B cell (primary cell): ENCODE data around the gene ZIC4. TPM values are rescaled to one million over a fixed set of nuclear protein-coding genes. Genes with fewer than 3 reads are reported as not detected.

Source experiments
- ATAC-seq: fragments of 200-7000 bp; cut with Tn5 transposase; one replicate; pipeline ENCODE4 v1.10.0; 2021; ENCODE audit warnings: low read depth, mild to moderate bottlenecking, moderate number of reproducible peaks, moderate library complexity
- CTCF ChIA-PET: fragments of 350-600 bp; sonication (Branson Sonifier 250); formaldehyde crosslinking; loops from one replicate; lab custom pipeline; 2021; ENCODE audit warnings: antibody characterized with exemption, inconsistent platforms; lab: Charles Lee
- POLR2A ChIA-PET: fragments of 350-600 bp; sonication (Branson Sonifier 250); formaldehyde crosslinking; loops from one replicate; lab custom pipeline; 2021; ENCODE audit warnings: antibody characterized with exemption; lab: Charles Lee
- DNase-seq: peaks from one replicate; pipeline ENCODE4 v3.0.0; 2013
- H2AFZ ChIP-seq: 2 replicates; pipeline ENCODE4 v1.6.1; 2012; ENCODE audit warnings: mild to moderate bottlenecking, low read depth, low read length; ENCODE audit not compliant: insufficient read depth, poor library complexity, severe bottlenecking
- H3K27ac ChIP-seq, 2 donors: 1 replicate in 1 of 2; 2 replicates in 1 of 2; pipeline ENCODE4 v1.5.1; 2012 to 2013; ENCODE audit warnings: low read length in 2 of 2, mild to moderate bottlenecking in 2 of 2, moderate library complexity in 1 of 2
- H3K27me3 ChIP-seq, 4 experiments: fragments of 200-600 bp in 1 of 4; sonication (generic) in 1 of 4; replicated peaks in 1 of 4; 1 replicate in 2 of 4; 2 replicates in 2 of 4; pipeline versions ENCODE4 v1.6.1 to v1.7.0; 2013 to 2016; ENCODE audit warnings: low read length in 3 of 4, mild to moderate bottlenecking in 2 of 4, mixed read lengths in 1 of 4, moderate library complexity in 1 of 4; ENCODE audit not compliant: insufficient read depth in 4 of 4, control insufficient read depth in 3 of 4; ENCODE audit errors: control extremely low read depth in 1 of 4
- H3K36me3 ChIP-seq, 2 experiments: replicated peaks in 1 of 2; 1 replicate in 1 of 2; 2 replicates in 1 of 2; pipeline versions ENCODE4 v1.6.1 to v1.7.1; 2013; ENCODE audit warnings: low read length in 1 of 2; ENCODE audit not compliant: insufficient read depth in 2 of 2, control insufficient read depth in 1 of 2; ENCODE audit errors: control extremely low read depth in 1 of 2, extremely low read depth in 1 of 2
- H3K4me1 ChIP-seq, 2 donors: fragments of 200-600 bp in 1 of 2; sonication (generic) in 1 of 2; 1 replicate in 1 of 2; 2 replicates in 1 of 2; pipeline versions ENCODE4 v1.5.1 to v1.6.1; 2013 to 2017; ENCODE audit warnings: low read length in 2 of 2; ENCODE audit not compliant: control insufficient read depth in 2 of 2, insufficient read depth in 2 of 2
- H3K4me2 ChIP-seq: replicated peaks from 2 replicates; pipeline ENCODE3; 2012; ENCODE audit warnings: mild to moderate bottlenecking, low read depth, low read length; ENCODE audit not compliant: poor library complexity, severe bottlenecking
- H3K4me3 ChIP-seq, 5 experiments: fragments of 200-600 bp in 1 of 5; sonication (generic) in 1 of 5; 1 replicate in 3 of 5; 2 replicates in 2 of 5; pipeline versions ENCODE4 v1.5.1 to v1.7.0; 2011 to 2016; ENCODE audit warnings: low read length in 4 of 5, mild to moderate bottlenecking in 4 of 5, low read depth in 2 of 5, control low read depth in 1 of 5, moderate library complexity in 1 of 5; ENCODE audit not compliant: insufficient read depth in 1 of 5; ENCODE audit errors: control extremely low read depth in 1 of 5, extremely low read depth in 1 of 5
- H3K79me2 ChIP-seq: fragments of 200-600 bp; sonication (generic); one replicate; pipeline ENCODE4 v1.6.0; 2016; ENCODE audit warnings: low read length; ENCODE audit not compliant: control insufficient read depth, insufficient read depth
- H3K9ac ChIP-seq: fragments of 200-600 bp; sonication (generic); 2 replicates; pipeline ENCODE4 v1.6.1; 2017; ENCODE audit warnings: mild to moderate bottlenecking, low read length, moderate library complexity
- H3K9me3 ChIP-seq, 3 donors: one replicate each; pipeline versions ENCODE4 v1.6.1 to v1.7.1; 2013; ENCODE audit warnings: low read length in 2 of 3; ENCODE audit not compliant: control insufficient read depth in 2 of 3, insufficient read depth in 1 of 3; ENCODE audit errors: control extremely low read depth in 1 of 3
- H4K20me1 ChIP-seq: 2 replicates; pipeline ENCODE4 v1.6.0; 2012; ENCODE audit warnings: mild to moderate bottlenecking, low read length; ENCODE audit not compliant: insufficient read depth, control insufficient read depth, poor library complexity, severe bottlenecking
- H3K27ac Mint-ChIP-seq: one replicate; pipeline ENCODE4 v1.8.0; 2021; ENCODE audit warnings: mixed read lengths
- H3K27me3 Mint-ChIP-seq: one replicate; pipeline ENCODE4 v1.8.0; 2021; ENCODE audit warnings: mixed read lengths
- H3K4me1 Mint-ChIP-seq: one replicate; pipeline ENCODE4 v1.8.0; 2021; ENCODE audit warnings: mixed read lengths
- H3K4me3 Mint-ChIP-seq: one replicate; pipeline ENCODE4 v1.8.0; 2021; ENCODE audit warnings: mixed read lengths
- H3K9me3 Mint-ChIP-seq: one replicate; pipeline ENCODE4 v1.8.0; 2022; ENCODE audit warnings: mixed read lengths; ENCODE audit not compliant: insufficient read depth
- EZH2 ChIP-seq: IDR thresholded peaks from 2 replicates; pipeline ENCODE4 v1.6.1; 2012; ENCODE audit warnings: borderline replicate concordance, low read depth, mild to moderate bottlenecking, moderate library complexity, low read length; ENCODE audit not compliant: insufficient read depth, poor library complexity, severe bottlenecking
- WGBS: methylation state at CpG from one replicate; pipeline ENCODE4 v1.1.5; 2013; ENCODE audit warnings: missing lambda C conversion rate; ENCODE audit not compliant: insufficient coverage; 5-methylcytosine and 5-hydroxymethylcytosine counted together
- intact Hi-C: fragments of 100-400 bp; cut with micrococcal nuclease; formaldehyde crosslinking; loops from one replicate; pipeline ENCODE4 v1.10.0; 2022
- polyA plus RNA-seq: library from polyadenylated mRNA; depleted of rRNA; stranded (reverse); fragments of >200 nt; gene quantifications from 2 replicates; pipeline ENCODE4 v1.2.3, GENCODE V29; 2012
- total RNA-seq, 2 donors: library from RNA; stranded (reverse); fragments of 120-200 nt in 1 of 2; gene quantifications; 1 replicate in 1 of 2; 2 replicates in 1 of 2; pipeline versions ENCODE4 v1.2.3 to v1.2.4, GENCODE V29; 2013 to 2022
- TF ChIP-seq, protein P1 (sequence below): fragments of 200-600 bp; IDR thresholded peaks from one replicate; pipeline ENCODE4 v1.8.0; 2022; ENCODE audit warnings: antibody characterized with exemption, mild to moderate bottlenecking

ZIC4 gene
- total and polyA plus RNA-seq, 2 donors (not counting 1 experiment from before 2014, with no cell fraction given) = not detected

DNA sequence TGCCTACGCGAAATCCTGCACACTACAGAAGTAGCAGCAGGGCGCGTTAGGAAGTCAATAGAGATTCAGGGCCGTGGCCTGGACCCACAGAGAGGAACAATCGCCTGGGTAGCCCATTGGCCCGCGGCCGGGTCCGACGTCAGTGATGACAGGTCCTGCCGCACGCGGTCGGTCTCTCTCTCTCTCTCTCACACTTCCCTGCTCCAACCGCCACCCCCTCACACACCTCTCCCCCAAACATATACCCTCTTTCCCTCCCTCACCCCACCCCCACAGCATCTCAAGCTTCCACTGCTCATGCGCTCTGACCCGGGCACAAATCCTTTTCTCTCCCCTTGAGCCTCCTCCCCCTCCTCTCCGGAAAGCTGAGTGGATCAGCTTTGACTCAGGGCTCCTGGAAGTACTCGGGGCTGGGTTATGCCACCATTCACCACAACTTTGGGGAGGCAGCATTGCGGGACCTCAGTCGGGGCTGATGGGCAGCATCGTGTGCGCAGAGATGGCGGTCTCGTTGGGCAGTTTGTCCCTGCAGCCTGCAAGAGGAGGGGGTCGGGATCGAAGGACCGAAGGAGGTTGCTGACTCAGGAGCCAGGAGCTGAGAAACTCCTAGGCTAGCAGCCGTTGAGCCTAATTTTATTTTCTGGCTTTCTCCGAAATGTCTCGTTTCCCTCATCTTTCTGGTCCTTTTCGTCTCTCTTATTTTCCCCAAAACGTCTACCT is 9.0 kb downstream of the ZIC4 start:
- no peak overlapping the region for H3K4me3 Mint-ChIP-seq
- Histone ChIP-seq H3K27ac (no peak overlapping the region), H4K20me1 (no peaks in the 10 kb centered on the region), H3K9me3 (peaks cover 0 to 51% (median 1%) of the 10 kb centered on the region in 3 donors), H3K4me2 (no peak overlapping the region), H3K79me2 (no peaks in the 10 kb centered on the region), H2AFZ (no peak overlapping the region), H3K4me1 (no peaks in the 10 kb centered on the region), H3K36me3 (no peaks in the 10 kb centered on the region), H3K27me3 (peaks cover 0 to 71% (median 38%) of the 10 kb centered on the region in 4 experiments), H3K4me3 (no peak overlapping the region), H3K9ac (no peak overlapping the region)
- TF ChIP-seq, protein P1, sequence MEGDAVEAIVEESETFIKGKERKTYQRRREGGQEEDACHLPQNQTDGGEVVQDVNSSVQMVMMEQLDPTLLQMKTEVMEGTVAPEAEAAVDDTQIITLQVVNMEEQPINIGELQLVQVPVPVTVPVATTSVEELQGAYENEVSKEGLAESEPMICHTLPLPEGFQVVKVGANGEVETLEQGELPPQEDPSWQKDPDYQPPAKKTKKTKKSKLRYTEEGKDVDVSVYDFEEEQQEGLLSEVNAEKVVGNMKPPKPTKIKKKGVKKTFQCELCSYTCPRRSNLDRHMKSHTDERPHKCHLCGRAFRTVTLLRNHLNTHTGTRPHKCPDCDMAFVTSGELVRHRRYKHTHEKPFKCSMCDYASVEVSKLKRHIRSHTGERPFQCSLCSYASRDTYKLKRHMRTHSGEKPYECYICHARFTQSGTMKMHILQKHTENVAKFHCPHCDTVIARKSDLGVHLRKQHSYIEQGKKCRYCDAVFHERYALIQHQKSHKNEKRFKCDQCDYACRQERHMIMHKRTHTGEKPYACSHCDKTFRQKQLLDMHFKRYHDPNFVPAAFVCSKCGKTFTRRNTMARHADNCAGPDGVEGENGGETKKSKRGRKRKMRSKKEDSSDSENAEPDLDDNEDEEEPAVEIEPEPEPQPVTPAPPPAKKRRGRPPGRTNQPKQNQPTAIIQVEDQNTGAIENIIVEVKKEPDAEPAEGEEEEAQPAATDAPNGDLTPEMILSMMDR = no peak
- TF ChIP-seq EZH2 = no peak
- intact Hi-C loops = no loop called here
- CTCF ChIA-PET = no interaction called here
- H3K27ac Mint-ChIP-seq = no peak overlapping the region
- POLR2A ChIA-PET = no interaction called here
- H3K4me1 Mint-ChIP-seq = peaks cover 1% of the 10 kb centered on the region
- H3K27me3 Mint-ChIP-seq = peaks cover 59% of the 10 kb centered on the region
- WGBS = 22% methylated on average over 34 of the region's 34 CpGs
- DNase-seq (no peak), ATAC-seq (no peak)
- no peaks in the 10 kb centered on the region for H3K9me3 Mint-ChIP-seq

GRCh38 chr3:147396712-147397046 is 9.7 kb downstream of the ZIC4 start:
- peaks cover 57% of the 10 kb centered on the region for H3K27me3 Mint-ChIP-seq
- H4K20me1 ChIP-seq = no peaks in the 10 kb centered on the region
- no peak overlapping the region for H3K27ac ChIP-seq
- no peaks in the 10 kb centered on the region for H3K4me1 ChIP-seq
- H3K4me2 ChIP-seq = no peak overlapping the region
- WGBS = 21% methylated on average over 7 of the region's 17 CpGs
- H2AFZ ChIP-seq = no peak overlapping the region
- H3K27ac Mint-ChIP-seq = no peak overlapping the region
- H3K9me3 Mint-ChIP-seq = no peaks in the 10 kb centered on the region
- intact Hi-C loops = no loop called here
- H3K4me3 Mint-ChIP-seq = no peak overlapping the region
- ATAC-seq = no peak
- peaks cover 0 to 74% (median 38%) of the 10 kb centered on the region in 4 experiments for H3K27me3 ChIP-seq
- no peak overlapping the region for H3K9ac ChIP-seq
- ChIA-PET CTCF (no interaction called here), POLR2A (no interaction called here)
- no peak for TF ChIP-seq EZH2
- TF ChIP-seq, protein P1 = no peak
- H3K36me3 ChIP-seq = no peaks in the 10 kb centered on the region
- peaks cover 0 to 56% (median 1%) of the 10 kb centered on the region in 3 donors for H3K9me3 ChIP-seq
- H3K4me3 ChIP-seq = no peak overlapping the region
- peaks cover 1% of the 10 kb centered on the region for H3K4me1 Mint-ChIP-seq
- no peaks in the 10 kb centered on the region for H3K79me2 ChIP-seq
- no peak for DNase-seq
